Stimulated activated CD4-positive, alpha-beta T cell treated with anti-CD3 and anti-CD28 coated beads, Interleukin-4, amount 100 ng/mL, for 24 hours (primary cell): Measurements from ENCODE around the gene NBPF9.
"Not testable (repeated sequence)": the region's sequence is repeated elsewhere in the genome, so short reads cannot be mapped to it uniquely, and the experiment has no call there.

Experiments used
- DNase-seq: peaks from one replicate; pipeline ENCODE4 v3.0.0-alpha.2; 2020

The NBPF9 gene

GRCh38 chr1:149009761-149010160, 93.6 kb downstream of the NBPF9 start:
- DNase-seq = not testable (repeated sequence)

- DNase-seq = not testable (repeated sequence)
Measured at GRCh38 chr1:149008769-149009168, 94.6 kb downstream of the NBPF9 start.

GRCh38 chr1:149008326-149008725, 95.0 kb downstream of the NBPF9 start:
- not testable (repeated sequence) for DNase-seq
